ENCODE measurements around the gene RRAD.
"Not testable (repeated sequence)": the region's sequence is repeated elsewhere in the genome, so short reads cannot be mapped to it uniquely, and the experiment has no call there.

RRAD gene

DNA sequence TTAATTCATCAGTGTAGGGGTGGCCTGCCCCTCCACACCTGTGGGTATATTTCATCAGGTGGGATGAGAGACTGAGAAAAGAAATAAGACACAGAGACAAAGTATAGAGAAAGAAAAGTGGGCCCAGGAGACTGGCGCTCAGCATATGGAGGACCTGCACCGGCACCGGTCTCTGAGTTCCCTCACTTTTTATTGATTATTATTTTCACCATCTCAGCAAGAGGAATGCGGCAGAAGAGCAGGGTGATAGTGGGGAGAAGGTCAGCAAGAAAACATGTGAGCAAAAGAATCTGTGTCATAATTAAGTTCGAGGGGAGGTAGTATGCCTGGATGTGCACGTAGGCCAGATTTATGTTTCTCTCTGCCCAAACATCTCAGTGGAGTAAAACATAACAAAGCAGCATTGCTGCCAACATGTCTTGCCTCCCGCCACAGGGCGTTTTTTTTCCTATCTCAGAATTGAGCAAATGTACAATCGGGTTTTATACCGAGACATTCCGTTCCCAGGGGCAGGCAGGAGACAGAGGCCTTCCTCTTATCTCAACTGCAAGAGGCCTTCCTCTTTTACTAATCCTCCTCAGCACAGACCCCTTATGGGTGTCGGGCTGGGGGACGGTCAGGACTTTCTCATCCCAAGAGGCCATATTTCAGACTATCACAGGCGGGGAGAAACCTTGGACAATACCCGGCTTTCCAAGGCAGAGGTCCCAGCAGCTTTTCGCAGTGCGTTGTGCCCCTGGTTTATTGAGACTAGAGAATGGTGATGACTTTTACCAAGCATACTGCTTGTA is 30.2 kb upstream of the RRAD start:
- H3K4me3 ChIP-seq (replicated peaks; ENCODE audit: insufficient read depth, low read length); DNase-seq (ENCODE audit: low read depth in 1 of 2, low spot score in 1 of 2); H3K27me3 ChIP-seq (ENCODE audit: insufficient read depth, poor library complexity, severe bottlenecking); H3K27ac ChIP-seq (replicated peaks): not testable (repeated sequence)
- TF ChIP-seq SPI1 (IDR thresholded peaks at IDR 0.05; ENCODE audit: borderline replicate concordance, low read depth) = peak; percentile 37; the same call in 1 of the 2 replicates

DNA sequence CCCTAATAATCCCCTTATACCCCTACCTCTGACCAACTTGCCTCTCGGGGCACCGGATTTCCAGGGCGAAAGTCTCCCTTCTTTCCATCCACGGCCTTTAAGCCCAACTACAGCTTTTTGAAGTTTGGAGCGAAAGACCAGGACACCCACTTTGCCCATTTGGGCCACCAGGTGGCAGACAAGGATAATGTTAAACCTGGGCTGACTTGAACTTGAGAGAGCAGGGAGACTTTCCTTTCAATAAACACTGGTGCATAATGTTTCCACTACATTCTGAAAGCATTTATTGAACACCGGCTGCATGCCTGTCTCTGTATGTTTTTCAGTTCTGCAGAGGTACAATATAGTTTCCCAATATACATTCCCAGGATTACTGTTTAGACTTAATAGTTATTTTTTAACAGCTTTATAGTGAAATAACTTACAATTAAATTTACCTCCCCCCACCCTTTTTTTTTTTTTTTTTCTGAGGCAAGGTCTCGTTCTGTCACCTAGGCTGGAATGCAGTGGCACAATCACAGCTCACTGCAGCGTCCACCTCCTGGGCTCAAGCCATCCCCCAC is 28.8 kb upstream of the RRAD start:
- peak in 1 of 2 experiments; percentile 75 for DNase-seq (ENCODE audit: low read depth in 1 of 2, low spot score in 1 of 2)
- Histone ChIP-seq H3K27me3 (ENCODE audit: insufficient read depth, poor library complexity, severe bottlenecking) (peaks cover 16% of the 10 kb centered on the region), H3K4me3 (replicated peaks; ENCODE audit: insufficient read depth, low read length) (no peak overlapping the region), H3K27ac (replicated peaks) (no peak overlapping the region)
- TF ChIP-seq, protein P1, sequence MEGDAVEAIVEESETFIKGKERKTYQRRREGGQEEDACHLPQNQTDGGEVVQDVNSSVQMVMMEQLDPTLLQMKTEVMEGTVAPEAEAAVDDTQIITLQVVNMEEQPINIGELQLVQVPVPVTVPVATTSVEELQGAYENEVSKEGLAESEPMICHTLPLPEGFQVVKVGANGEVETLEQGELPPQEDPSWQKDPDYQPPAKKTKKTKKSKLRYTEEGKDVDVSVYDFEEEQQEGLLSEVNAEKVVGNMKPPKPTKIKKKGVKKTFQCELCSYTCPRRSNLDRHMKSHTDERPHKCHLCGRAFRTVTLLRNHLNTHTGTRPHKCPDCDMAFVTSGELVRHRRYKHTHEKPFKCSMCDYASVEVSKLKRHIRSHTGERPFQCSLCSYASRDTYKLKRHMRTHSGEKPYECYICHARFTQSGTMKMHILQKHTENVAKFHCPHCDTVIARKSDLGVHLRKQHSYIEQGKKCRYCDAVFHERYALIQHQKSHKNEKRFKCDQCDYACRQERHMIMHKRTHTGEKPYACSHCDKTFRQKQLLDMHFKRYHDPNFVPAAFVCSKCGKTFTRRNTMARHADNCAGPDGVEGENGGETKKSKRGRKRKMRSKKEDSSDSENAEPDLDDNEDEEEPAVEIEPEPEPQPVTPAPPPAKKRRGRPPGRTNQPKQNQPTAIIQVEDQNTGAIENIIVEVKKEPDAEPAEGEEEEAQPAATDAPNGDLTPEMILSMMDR (IDR thresholded peaks at IDR 0.05; ENCODE audit: insufficient read depth, low read length) = peak; percentile 90
- no peak for TF ChIP-seq GABPA (IDR thresholded peaks at IDR 0.05; ENCODE audit: low read depth)

DNA sequence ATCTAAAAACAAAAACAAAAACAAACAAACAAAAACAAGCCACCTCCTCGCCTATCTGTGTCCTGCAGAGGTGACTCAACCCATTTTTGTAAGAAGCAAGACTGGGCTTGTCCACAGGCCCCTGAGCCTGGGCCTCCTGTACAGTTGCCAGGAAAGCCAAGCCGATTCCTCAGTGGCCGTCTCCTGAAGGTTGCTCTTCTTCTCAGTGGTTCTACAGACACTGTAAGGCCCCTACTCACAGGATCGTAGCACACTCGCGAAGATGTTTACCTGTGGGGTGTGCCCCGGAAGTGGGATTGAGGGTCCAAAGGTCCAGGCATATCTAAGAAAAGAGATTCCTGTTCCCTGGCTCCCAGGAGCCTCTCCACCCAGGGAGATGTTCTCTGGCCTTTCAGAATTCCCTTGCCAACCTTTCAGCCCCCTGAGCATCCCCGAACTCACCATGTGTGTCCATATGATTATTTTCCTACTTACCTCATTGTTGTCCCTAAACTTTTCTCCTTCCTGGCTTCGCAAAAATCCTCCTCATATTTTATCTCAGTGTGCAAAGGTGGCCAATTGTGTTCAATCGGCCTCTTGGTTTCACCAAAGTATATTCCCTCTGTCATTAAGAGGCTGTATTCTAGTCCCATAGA is 28.2 kb upstream of the RRAD start:
- no peak for DNase-seq (ENCODE audit: low read depth in 1 of 2, low spot score in 1 of 2)
- Histone ChIP-seq H3K4me3 (replicated peaks; ENCODE audit: insufficient read depth, low read length) (no peak overlapping the region), H3K27me3 (ENCODE audit: insufficient read depth, poor library complexity, severe bottlenecking) (peaks cover 21% of the 10 kb centered on the region), H3K27ac (replicated peaks) (no peak overlapping the region)
- TF ChIP-seq SPI1 (IDR thresholded peaks at IDR 0.05; ENCODE audit: borderline replicate concordance, low read depth) = no peak
- TF ChIP-seq, protein P1 (IDR thresholded peaks at IDR 0.05; ENCODE audit: insufficient read depth, low read length) = no peak
- no peak for TF ChIP-seq POLR2AphosphoS5 (IDR thresholded peaks at IDR 0.05; ENCODE audit: low read depth)
- TF ChIP-seq GABPA (IDR thresholded peaks at IDR 0.05; ENCODE audit: low read depth) = no peak
- TF ChIP-seq, protein P2, sequence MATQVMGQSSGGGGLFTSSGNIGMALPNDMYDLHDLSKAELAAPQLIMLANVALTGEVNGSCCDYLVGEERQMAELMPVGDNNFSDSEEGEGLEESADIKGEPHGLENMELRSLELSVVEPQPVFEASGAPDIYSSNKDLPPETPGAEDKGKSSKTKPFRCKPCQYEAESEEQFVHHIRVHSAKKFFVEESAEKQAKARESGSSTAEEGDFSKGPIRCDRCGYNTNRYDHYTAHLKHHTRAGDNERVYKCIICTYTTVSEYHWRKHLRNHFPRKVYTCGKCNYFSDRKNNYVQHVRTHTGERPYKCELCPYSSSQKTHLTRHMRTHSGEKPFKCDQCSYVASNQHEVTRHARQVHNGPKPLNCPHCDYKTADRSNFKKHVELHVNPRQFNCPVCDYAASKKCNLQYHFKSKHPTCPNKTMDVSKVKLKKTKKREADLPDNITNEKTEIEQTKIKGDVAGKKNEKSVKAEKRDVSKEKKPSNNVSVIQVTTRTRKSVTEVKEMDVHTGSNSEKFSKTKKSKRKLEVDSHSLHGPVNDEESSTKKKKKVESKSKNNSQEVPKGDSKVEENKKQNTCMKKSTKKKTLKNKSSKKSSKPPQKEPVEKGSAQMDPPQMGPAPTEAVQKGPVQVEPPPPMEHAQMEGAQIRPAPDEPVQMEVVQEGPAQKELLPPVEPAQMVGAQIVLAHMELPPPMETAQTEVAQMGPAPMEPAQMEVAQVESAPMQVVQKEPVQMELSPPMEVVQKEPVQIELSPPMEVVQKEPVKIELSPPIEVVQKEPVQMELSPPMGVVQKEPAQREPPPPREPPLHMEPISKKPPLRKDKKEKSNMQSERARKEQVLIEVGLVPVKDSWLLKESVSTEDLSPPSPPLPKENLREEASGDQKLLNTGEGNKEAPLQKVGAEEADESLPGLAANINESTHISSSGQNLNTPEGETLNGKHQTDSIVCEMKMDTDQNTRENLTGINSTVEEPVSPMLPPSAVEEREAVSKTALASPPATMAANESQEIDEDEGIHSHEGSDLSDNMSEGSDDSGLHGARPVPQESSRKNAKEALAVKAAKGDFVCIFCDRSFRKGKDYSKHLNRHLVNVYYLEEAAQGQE (IDR thresholded peaks at IDR 0.05; ENCODE audit: insufficient replicate concordance, low read depth) = no peak

DNA sequence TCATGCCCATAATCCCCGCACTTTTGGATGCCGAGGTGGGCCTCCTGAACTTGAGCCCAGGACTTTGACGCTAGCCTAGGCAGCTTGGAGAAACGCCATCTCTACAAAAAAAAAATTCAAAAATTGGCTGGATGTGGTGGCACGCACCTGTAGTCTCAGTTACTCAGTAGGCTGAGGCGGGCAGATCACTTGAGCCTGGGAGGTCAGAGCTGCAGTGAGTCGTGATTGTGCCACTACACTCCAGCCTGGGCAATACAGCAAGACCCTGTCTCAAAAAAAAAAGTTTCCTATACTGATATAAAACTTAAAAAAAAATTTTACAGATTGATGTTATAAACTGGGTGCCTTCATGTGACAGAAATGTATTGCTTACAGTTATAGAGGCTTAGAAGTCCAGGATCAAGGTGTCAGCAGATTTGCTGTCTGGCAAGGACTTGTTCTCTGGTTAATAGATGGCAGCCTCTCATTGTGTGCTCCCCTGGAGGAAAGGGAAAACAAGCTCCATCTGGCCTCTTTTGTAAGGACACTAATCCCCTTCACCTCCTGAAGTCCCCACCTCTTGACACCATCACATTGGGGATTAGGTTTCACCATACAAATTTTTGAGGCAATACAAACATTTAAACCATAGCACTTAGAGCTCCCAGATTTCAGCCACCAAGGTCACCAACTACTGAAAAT is 27.2 kb upstream of the RRAD start:
- peaks cover 28% of the 10 kb centered on the region for H3K27me3 ChIP-seq (ENCODE audit: insufficient read depth, poor library complexity, severe bottlenecking)
- no peak overlapping the region for H3K4me3 ChIP-seq (replicated peaks; ENCODE audit: insufficient read depth, low read length)
- TF ChIP-seq SPI1 (IDR thresholded peaks at IDR 0.05; ENCODE audit: borderline replicate concordance, low read depth) (no peak), GABPA (IDR thresholded peaks at IDR 0.05; ENCODE audit: low read depth) (no peak), POLR2AphosphoS5 (IDR thresholded peaks at IDR 0.05; ENCODE audit: low read depth) (no peak)
- TF ChIP-seq, protein P2 (IDR thresholded peaks at IDR 0.05; ENCODE audit: insufficient replicate concordance, low read depth) = no peak
- TF ChIP-seq, protein P1 (IDR thresholded peaks at IDR 0.05; ENCODE audit: insufficient read depth, low read length) = no peak
- no peak overlapping the region for H3K27ac ChIP-seq (replicated peaks)
- no peak for DNase-seq (ENCODE audit: low read depth in 1 of 2, low spot score in 1 of 2)

All from HL-60 (cell line).